Breast epithelium (tissue), 4 donors: Measurements from ENCODE around the gene FAIM2. TPM values are rescaled to one million over a fixed set of nuclear protein-coding genes. Genes with fewer than 3 reads are reported as not detected.

Experiments
- DNase-seq, 2 donors: peaks; one replicate each; pipeline ENCODE4 v3.0.0-alpha.2; 2019; ENCODE audit warnings: low spot score in 2 of 2
- H3K27ac ChIP-seq, 2 donors: fragments of 200-600 bp; sonication (generic) in 1 of 2; one replicate each; pipeline ENCODE4 v1.5.1; 2016 to 2019; ENCODE audit warnings: mild to moderate bottlenecking in 1 of 2
- H3K27me3 ChIP-seq, 2 donors: fragments of 200-600 bp; sonication (generic) in 1 of 2; one replicate each; pipeline versions ENCODE4 v1.5.1 to v1.6.0; 2017 to 2019; ENCODE audit warnings: control low read depth in 1 of 2, mild to moderate bottlenecking in 1 of 2
- H3K36me3 ChIP-seq: fragments of 200-600 bp; one replicate; pipeline ENCODE4 v1.5.1; 2019
- H3K4me1 ChIP-seq, 2 donors: fragments of 200-600 bp; sonication (generic); one replicate each; pipeline ENCODE4 v1.5.1; 2016 to 2019; ENCODE audit warnings: control low read depth in 1 of 2
- H3K4me3 ChIP-seq, 3 donors: fragments of 200-600 bp; sonication (generic); 1 replicate in 2 of 3; 2 replicates in 1 of 3; pipeline ENCODE4 v1.5.1; 2016 to 2019; ENCODE audit warnings: mild to moderate bottlenecking in 3 of 3, moderate library complexity in 2 of 3
- H3K9me3 ChIP-seq, 2 donors: fragments of 200-600 bp; sonication (generic) in 1 of 2; one replicate each; pipeline ENCODE4 v1.5.1; 2016 to 2019; ENCODE audit warnings: control low read depth in 1 of 2
- CTCF ChIP-seq, 3 donors: fragments of 450-650 bp; IDR thresholded peaks; one replicate each; pipeline ENCODE4 v1.5.1; 2016 to 2017; ENCODE audit warnings: antibody characterized with exemption in 3 of 3, mild to moderate bottlenecking in 3 of 3, moderate library complexity in 3 of 3
- POLR2A ChIP-seq: fragments of 450-650 bp; IDR thresholded peaks from one replicate; pipeline ENCODE4 v1.6.1; 2016; ENCODE audit warnings: antibody characterized with exemption, mild to moderate bottlenecking, moderate library complexity
- POLR2AphosphoS5 ChIP-seq, 3 donors: sonication (generic); formaldehyde crosslinking; IDR thresholded peaks; one replicate each; pipeline ENCODE4 v1.6.1; 2017; ENCODE audit warnings: antibody characterized with exemption in 3 of 3
- intact Hi-C: fragments of 100-400 bp; cut with DNase I; formaldehyde crosslinking; loops from one replicate; pipeline ENCODE4 v1.15.1; 2023; ENCODE audit warnings: low total_unique reads
- total RNA-seq, 3 donors: library from RNA; depleted of rRNA; stranded (reverse); fragments of >200 nt; gene quantifications; one replicate each; pipeline ENCODE4 v1.1.0, GENCODE V29; 2016

Gene FAIM2
- total RNA-seq, 3 donors from 2014 or later, result 0.64 to 1.9 (median 1.3) TPM

- Histone ChIP-seq H3K9me3 (no peaks in the 10 kb centered on the region), H3K4me1 (peaks cover 0 to 16% of the 10 kb centered on the region in 2 donors), H3K4me3 (no peak overlapping the region), H3K27me3 (no peaks in the 10 kb centered on the region), H3K27ac (no peak overlapping the region), H3K36me3 (no peaks in the 10 kb centered on the region)
- no peak for TF ChIP-seq CTCF (IDR thresholded peaks at IDR 0.05)
- TF ChIP-seq POLR2A, result no peak
- TF ChIP-seq POLR2AphosphoS5 (IDR thresholded peaks at IDR 0.05), result no peak
- intact Hi-C loops, result no loop called here
- no peak for DNase-seq
Measured at GRCh38 chr12:49885118-49885517, 18.6 kb downstream of the FAIM2 start.

- no peak for TF ChIP-seq POLR2AphosphoS5 (IDR thresholded peaks at IDR 0.05)
- TF ChIP-seq POLR2A, result no peak
- TF ChIP-seq CTCF (IDR thresholded peaks at IDR 0.05), result no peak
- H3K27ac ChIP-seq, result no peak overlapping the region
- H3K4me1 ChIP-seq, result peaks cover 0 to 6% of the 10 kb centered on the region in 2 donors
- no peak overlapping the region for H3K4me3 ChIP-seq
- no peaks in the 10 kb centered on the region for H3K27me3 ChIP-seq
- intact Hi-C loops, result no loop called here
- no peak for DNase-seq
- no peaks in the 10 kb centered on the region for H3K36me3 ChIP-seq
- no peaks in the 10 kb centered on the region for H3K9me3 ChIP-seq
Measured at GRCh38 chr12:49882851-49883464, 20.7 kb downstream of the FAIM2 start.

- TF ChIP-seq POLR2A, result no peak
- TF ChIP-seq POLR2AphosphoS5 (IDR thresholded peaks at IDR 0.05), result no peak
- no peak for TF ChIP-seq CTCF (IDR thresholded peaks at IDR 0.05)
- DNase-seq, result no peak
- Histone ChIP-seq H3K4me3 (no peak overlapping the region), H3K36me3 (no peaks in the 10 kb centered on the region), H3K4me1 (peaks cover 0 to under 1% of the 10 kb centered on the region in 2 donors), H3K27ac (no peak overlapping the region), H3K9me3 (no peaks in the 10 kb centered on the region), H3K27me3 (no peaks in the 10 kb centered on the region)
- intact Hi-C loops, result no loop called here
Measured at GRCh38 chr12:49882248-49882850, 21.4 kb downstream of the FAIM2 start.

DNA sequence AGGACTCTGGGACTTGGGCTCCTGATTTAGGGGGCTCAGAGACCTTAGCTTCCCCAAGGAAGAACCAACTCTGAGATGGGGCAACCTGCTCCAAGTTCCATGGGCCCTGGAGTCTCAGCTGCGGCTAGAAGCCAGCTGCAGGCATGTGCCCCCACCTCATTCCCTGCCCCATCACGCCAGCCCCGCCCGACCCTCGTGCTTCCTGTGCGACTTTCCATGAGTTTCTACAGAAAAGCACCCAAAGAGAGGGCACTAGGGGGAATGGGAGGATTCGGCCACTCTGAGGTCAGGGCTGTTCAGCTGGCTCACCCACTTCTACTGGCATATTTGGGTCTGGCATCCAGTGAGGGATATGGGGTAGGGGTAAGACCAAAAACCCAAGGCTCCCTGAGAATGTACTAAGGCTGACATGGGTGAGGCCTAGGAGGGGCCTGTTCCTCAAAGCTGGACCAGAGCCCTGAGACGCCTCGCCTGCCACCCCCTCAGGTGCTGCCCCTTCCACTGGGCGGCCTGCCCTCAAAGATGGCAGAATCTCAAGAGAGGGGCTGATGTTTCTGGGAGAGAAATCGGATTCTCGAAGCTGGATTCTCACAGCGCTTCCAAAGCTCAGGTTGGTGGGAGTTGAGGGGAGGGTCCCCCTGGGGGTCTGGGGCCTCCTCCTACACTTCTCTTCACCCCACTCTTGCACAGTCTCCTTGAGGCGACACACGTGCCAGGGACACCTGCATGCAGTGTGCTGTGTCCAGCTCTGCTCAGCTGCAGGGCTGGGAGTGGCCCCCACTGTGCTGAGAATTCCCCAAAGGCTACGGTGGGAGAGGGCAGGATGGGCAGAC, 22.1 kb downstream of the FAIM2 start:
- Histone ChIP-seq H3K4me1 (no peaks in the 10 kb centered on the region), H3K27me3 (no peaks in the 10 kb centered on the region), H3K36me3 (no peaks in the 10 kb centered on the region), H3K4me3 (no peak overlapping the region), H3K27ac (no peak overlapping the region), H3K9me3 (no peaks in the 10 kb centered on the region)
- intact Hi-C loops, result no loop called here
- DNase-seq, result no peak
- TF ChIP-seq POLR2AphosphoS5 (IDR thresholded peaks at IDR 0.05) (no peak), CTCF (IDR thresholded peaks at IDR 0.05) (no peak), POLR2A (no peak)
